Inferior parietal cortex (tissue), 1 donor: ENCODE measurements around the gene ZNF793.

ENCODE experiments used
- DNase-seq: peaks from one replicate; pipeline ENCODE4 v3.0.0-alpha.2; 2016; ENCODE audit errors: extremely low spot score

The ZNF793 gene

GRCh38 chr19:37506387-37507166 is at the start of gene ZNF793:
Gene ZNF793 (plus strand): TSS chr19:37506939. CDS start chr19:37523440, 16,501 bp downstream.
- DNase-seq: peak; percentile 87

DNA sequence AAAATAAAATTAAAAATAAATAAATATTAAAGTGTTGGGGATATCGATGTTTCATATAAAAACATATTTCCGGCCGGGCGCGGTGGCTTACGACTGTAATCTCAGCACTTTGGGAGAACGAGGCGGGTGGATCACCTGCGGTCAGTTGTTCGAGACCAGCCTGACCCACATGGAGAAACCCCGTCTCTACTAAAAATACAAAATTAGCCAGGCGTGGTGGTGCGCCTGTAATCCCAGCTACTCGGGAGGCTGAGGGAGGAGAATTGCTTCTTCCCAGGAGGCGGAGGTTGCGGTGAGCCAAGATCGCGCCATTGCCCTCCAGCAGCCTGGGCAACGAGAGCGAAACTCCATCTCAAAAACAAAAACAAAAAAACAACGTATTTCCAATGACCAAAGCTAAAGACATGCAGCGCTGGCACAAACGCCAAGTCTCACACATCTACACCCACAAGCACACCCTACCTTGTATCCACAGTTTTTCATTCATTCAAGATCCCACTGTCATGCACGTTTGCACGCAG is 40.4 kb upstream of the ZNF793 start:
- DNase-seq: no peak

GRCh38 chr19:37466798-37467607 is 39.7 kb upstream of the ZNF793 start, which contains the start of gene ZNF569:
Gene ZNF569 (minus strand): TSS chr19:37467444. CDS start chr19:37444921, 22,523 bp downstream.
- DNase-seq: peak; percentile 95

GRCh38 chr19:37467608-37468090 is 39.1 kb upstream of the ZNF793 start:
- no peak for DNase-seq

DNA sequence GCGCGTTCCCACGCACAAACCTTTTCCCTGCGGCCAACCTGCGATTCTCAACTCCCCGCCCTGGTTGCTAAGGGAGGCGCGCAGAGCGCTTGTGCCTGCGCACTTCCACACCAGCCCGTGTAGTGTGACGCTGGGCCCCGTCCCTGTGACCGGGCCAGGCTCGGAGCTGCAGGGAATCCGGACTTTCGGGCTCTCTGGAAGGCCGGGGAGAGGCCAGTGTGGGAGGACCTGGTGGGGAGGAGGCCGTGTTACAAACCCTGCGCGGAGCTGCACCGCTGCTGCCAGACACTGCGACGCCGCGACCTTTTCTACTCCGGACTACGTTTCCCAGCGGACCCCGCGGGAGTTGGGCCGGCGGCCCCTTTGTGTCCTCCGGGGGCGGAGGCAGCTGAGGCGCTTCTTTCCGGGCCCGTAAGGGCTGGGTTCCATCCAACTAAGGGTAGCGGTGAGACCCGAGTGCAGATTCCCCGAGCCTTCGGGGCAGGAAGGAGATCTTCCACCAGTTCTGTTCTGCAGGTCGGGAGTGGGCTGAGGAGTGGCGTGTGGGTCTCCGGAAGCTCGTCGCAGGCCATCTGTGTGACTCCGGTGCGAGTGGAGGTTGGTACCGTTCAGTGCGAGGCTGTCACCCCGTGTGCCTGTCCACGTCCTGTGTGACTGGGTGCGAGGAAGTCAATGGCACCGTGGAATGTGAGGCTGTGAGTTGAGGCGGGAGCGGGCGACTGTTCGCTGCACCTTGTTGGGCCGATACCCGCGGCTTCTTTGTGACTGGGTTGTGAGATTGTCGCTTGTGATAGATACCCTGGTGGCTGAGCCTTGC is 37.6 kb upstream of the ZNF793 start, which contains the start of gene ZNF570:
ZNF570 (plus strand) TSS at position 396 of the 817 bp plus-strand sequence. CDS start 999 bp downstream, outside the sequence.
- peak; percentile 87 for DNase-seq

- DNase-seq: no peak
Measured at GRCh38 chr19:37470216-37470615, 36.5 kb upstream of the ZNF793 start.

GRCh38 chr19:37472165-37472564 is 34.6 kb upstream of the ZNF793 start:
- DNase-seq: no peak

- no peak for DNase-seq
Measured at GRCh38 chr19:37484406-37485168, 22.2 kb upstream of the ZNF793 start.

DNA sequence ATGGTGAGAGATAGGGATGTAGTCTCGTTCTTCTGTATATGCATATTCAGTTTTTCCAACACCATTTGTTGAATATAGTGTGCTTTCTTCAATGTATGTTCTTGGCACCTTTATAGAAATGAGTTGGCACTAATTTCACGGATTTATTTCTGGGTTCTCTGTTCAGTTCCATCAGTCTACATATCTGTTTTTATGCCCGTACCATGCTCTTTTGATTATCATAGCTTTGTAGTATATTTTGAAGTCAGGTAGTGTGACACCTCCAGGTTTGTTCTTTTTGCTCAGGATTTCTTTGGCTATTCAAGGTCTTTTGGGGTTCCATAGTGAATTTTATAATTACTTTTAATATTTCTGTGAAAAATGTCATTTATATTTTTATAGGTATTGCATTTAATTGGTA is 14.5 kb upstream of the ZNF793 start:
- DNase-seq: no peak

- no peak for DNase-seq
Measured at GRCh38 chr19:37505958-37506386, 767 bp upstream of the ZNF793 start.

DNA sequence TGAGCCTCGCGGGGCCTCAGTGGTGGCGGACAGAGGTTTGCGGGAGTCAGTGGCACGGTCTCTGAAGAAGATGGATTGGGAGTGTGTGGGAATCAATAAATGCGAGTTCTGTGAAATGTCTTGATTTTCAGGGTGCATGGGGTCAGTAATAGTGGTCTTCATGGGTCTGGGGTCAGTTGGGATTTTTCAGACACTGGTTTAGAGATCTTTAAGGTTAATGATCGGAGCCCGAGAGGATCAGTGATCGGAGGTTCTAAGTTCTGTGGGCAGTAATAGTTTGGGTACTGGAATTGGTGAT is 377 bp downstream of the ZNF793 start:
- no peak for DNase-seq

- no peak for DNase-seq
Measured at GRCh38 chr19:37511186-37511585, 4.4 kb downstream of the ZNF793 start.

GRCh38 chr19:37511821-37512220 is 5.1 kb downstream of the ZNF793 start:
- DNase-seq: no peak

DNA sequence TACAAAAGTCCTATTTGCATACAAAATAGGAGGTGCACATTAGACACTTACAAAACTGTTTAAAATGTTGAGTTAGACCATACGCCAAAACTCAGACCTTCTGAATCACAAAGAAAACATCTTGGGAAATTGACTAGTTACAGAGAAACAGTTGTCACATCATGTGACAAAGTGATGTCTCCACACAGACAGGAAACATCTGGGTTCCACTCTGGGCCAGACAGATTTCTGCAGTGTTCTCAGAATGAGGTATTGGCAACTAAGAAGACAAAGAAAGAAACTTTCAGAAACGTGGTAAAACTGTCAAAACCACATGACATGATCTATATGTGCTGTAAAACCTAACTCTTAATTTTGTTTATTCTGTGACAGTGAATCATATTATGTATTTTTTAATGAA is 6.7 kb downstream of the ZNF793 start:
- no peak for DNase-seq

DNA sequence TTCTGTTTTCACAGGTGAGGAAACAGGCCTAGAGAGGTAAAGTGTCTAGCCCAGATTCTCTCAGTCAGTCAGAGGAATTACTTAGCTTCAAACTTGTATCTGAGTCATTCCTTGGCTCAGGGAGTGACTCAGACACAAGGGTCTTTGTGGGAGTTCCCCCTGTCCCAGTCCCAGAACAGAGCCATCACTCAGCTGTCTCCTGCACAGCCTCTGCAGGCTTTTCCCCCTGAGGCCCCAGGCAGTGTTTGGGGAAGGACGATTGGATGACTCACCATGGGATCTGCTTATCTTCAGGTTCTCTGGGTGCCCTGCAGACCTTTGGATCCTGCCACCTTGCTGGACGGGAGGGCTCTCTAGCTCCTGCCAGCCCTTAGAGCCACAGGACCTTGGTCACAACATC is 13.2 kb downstream of the ZNF793 start:
- DNase-seq: no peak

DNA sequence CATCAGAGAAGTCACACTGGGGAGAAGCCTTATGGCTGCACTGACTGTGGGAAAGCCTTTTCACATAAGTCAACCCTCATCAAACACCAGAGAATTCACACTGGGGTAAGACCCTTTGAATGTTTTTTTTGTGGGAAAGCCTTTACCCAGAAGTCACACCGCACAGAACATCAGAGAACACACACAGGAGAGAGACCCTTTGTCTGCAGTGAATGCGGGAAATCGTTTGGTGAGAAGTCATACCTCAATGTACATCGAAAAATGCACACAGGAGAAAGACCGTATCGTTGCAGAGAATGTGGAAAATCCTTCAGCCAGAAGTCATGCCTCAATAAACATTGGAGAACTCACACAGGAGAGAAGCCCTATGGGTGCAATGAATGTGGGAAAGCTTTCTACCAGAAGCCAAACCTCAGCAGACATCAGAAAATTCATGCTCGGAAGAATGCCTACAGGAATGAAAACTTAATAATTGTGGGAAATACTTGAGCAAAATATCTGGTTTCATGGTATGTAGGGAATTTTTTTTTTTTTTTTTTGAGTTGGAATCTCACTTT is 30.7 kb downstream of the ZNF793 start:
- DNase-seq: no peak

DNA sequence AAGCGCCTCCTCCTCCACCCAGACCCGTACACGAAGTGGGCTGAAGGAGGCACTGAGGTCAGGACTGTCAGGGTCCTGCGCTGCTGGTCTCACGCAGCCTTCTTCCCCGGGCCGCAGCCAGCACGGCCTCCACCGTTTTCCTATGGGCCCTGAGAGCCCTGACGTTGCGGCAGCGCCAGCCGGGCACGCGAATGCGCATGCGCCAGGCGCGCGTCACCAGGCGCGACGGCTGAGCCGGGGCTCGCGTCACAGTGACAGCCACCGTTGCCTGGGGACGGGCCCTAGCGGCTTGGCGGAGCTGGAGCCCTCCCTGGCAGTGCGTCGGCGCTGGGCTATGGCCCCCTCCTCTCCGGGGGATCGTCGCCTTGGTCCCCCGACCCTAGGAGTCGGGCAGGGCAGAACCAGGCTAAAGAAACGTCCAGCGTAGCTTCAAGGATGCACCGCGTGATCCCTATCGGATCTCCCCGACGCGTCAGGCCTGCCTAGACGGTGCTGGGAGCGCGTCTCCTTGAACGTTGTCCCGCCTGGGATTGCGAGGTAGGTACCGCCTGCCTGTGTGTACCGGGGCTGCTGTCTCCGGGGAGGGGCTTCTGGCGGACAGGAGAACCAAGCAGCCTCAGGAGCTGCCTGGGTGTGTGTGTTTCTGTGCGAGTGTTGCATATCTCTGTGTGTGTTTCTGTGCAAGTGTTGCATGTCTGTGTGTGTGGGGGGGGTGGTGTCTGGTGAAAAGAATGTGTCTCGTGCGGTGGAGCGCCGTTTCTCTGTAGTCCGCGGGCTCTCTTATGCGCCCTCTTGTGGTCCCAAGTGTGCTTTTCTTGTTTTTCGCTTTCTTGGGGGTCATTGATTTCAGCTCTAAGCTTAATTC is 44.6 kb downstream of the ZNF793 start:
- no peak for DNase-seq

DNA sequence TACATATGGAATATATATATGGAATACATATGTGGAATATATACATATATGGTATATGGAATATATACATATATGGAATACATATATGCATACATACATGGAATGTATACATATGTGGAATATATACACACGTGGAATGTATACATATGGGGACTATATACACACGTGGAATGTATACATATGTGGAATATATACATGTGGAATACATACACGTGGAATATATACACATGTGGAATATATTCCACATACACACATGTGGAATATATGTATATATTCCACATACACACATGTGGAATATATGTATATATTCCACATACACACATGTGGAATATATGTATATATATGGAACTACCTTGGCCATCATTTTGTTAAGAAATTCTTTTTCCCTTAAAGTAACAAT is 56.8 kb downstream of the ZNF793 start:
- no peak for DNase-seq

DNA sequence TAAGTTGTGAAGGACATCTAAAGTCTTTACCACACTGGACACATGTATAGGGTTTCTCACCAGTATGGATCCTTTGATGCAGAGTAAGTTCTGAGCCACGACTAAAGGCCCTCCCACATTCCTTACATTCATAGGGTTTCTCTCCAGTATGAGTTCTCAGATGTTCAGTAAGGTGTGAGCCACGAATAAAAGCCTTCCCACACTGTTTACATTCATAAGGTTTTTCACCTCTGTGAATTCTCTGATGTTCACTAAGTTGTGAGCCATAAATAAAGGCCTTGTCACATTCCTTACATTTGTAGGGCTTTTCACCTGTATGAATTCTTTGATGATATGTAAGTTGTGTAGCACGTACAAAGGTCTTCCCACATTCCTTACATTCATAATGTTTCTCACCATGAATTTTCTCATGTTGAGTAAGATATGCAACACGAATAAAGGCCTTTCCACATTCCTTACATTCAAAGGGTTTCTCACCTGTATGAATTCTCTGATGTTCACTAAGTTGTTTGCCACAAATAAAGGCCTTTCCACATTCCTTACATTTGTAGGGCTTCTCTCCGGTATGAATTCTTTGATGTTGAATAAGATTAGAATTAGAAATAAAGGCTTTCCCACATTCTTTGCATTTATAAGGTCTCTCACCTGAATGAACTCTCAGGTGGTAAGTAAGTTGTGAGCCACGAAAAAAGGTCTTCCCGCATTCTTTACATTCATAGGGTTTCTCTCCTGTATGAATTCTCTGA is 58.1 kb downstream of the ZNF793 start:
- no peak for DNase-seq
